Coronary artery (tissue), 2 donors: ENCODE data around the gene VGLL2.
"Not testable (repeated sequence)": the region's sequence is repeated elsewhere in the genome, so short reads cannot be mapped to it uniquely, and the experiment has no call there.

Experiments
- DNase-seq: peaks from one replicate; pipeline ENCODE4 v3.0.0-alpha.2; 2017; ENCODE audit warnings: low spot score
- H3K27ac ChIP-seq, 2 donors: fragments of 200-600 bp; sonication (generic); one replicate each; pipeline ENCODE4 v1.5.1; 2016 to 2019
- H3K4me3 ChIP-seq: fragments of 200-600 bp; sonication (generic); 2 replicates; pipeline ENCODE4 v1.5.1; 2016; ENCODE audit warnings: mild to moderate bottlenecking, moderate library complexity
- TF ChIP-seq, protein P1 (sequence below): fragments of 200-600 bp; sonication (generic); IDR thresholded peaks from one replicate; pipeline ENCODE4 v1.5.1; 2019; ENCODE audit warnings: antibody characterized with exemption

Gene VGLL2

DNA sequence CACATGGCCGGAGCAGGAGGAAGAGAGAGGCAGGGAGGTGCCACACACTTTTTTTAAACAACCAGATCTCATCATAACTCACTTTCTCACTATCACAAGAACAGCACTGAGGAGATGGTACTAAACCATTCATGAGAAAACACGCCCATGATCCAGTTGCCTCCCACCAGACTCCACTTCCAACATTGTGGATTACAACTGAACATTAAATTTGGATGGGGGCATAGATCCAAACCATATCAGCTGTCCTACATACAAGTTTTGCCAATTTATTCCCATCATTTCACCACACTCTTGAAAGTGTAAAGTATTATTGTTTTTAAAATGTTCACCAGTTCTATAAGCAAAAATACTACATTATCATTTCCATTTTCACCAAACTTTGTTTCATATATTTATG lies 33.9 kb upstream of the VGLL2 start:
- no peak for DNase-seq
- no peak overlapping the region for H3K4me3 ChIP-seq
- TF ChIP-seq, protein P1, sequence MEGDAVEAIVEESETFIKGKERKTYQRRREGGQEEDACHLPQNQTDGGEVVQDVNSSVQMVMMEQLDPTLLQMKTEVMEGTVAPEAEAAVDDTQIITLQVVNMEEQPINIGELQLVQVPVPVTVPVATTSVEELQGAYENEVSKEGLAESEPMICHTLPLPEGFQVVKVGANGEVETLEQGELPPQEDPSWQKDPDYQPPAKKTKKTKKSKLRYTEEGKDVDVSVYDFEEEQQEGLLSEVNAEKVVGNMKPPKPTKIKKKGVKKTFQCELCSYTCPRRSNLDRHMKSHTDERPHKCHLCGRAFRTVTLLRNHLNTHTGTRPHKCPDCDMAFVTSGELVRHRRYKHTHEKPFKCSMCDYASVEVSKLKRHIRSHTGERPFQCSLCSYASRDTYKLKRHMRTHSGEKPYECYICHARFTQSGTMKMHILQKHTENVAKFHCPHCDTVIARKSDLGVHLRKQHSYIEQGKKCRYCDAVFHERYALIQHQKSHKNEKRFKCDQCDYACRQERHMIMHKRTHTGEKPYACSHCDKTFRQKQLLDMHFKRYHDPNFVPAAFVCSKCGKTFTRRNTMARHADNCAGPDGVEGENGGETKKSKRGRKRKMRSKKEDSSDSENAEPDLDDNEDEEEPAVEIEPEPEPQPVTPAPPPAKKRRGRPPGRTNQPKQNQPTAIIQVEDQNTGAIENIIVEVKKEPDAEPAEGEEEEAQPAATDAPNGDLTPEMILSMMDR = no peak
- H3K27ac ChIP-seq = no peak overlapping the region

DNA sequence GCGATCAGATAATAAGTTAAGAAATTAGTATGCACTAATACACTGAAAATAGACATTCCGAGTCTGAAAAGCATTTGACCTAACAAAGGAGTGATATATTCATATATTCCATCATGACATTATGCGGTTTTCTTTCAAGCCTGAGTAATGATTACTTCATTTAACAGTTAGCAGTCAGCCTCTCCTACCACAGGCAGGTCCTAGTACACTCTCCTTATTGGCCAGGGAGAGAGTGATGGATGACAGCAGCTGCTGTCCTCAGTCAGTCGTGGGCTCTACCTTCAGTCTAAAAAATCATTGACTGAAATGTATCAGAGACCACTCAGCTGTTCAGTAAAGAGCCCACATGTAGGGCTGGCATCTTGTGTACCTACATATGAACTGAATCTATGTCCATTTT lies 33.2 kb upstream of the VGLL2 start:
- TF ChIP-seq, protein P1 = no peak
- Histone ChIP-seq H3K4me3 (no peak overlapping the region), H3K27ac (no peak overlapping the region)
- DNase-seq = no peak

DNA sequence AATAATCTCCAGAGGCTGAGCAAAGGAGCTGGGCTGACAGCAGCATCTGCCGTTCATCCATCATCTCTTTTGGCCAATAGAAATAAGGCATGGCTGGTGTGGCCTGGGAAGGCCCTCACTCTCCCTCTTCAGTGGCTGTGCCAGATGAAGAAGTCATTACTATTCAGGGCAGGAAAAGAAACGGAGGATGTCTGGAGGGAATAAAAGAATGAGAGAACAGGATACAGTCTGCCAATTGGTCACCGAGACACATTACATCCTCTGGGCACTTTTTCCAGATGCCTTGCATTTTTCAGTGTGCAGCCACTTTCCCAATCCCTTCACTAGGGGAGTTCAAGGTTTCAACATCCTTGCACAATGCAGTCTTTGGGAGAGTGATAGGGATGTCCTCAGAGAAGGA lies 32.2 kb upstream of the VGLL2 start:
- TF ChIP-seq, protein P1 = no peak
- no peak overlapping the region for H3K27ac ChIP-seq
- no peak overlapping the region for H3K4me3 ChIP-seq
- no peak for DNase-seq

DNA sequence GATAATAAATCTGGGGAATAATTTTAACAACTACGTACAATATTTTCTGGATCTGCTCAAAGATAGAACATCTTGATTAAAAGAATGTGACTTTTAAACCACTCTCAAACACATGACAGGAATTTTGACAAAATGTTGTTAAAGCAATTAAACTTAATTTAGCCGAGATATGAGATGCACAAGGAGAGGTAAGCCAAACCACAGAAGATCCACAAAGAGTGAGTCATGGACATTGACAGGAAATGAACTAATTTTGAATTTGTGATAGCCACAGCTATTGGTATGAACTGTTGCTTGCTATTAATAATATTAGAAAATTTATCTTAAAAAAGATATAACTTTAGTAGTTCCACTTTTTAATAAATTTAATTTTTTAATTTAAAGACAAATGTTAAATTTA lies 27.8 kb upstream of the VGLL2 start:
- no peak for DNase-seq
- Histone ChIP-seq H3K27ac (no peak overlapping the region), H3K4me3 (no peak overlapping the region)
- TF ChIP-seq, protein P1 = no peak

DNA sequence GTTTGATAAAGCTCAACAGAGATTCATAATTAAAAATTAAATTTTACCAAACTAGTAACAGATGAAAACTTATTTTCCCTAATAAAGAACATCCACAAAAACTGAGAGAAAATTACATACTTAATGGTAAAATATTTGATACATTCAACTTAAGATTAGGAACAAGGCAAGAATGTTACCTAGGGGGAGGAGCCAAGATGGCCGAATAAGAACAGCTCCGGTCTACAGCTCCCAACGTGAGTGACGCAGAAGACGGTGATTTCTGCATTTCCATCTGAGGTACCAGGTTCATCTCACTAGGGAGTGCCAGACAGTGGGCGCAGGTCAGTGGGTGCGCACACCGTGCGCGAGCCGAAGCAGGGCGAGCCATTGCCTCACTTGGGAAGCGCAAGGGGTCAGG lies 20.8 kb upstream of the VGLL2 start:
- not testable (repeated sequence) for H3K27ac ChIP-seq, DNase-seq, H3K4me3 ChIP-seq

DNA sequence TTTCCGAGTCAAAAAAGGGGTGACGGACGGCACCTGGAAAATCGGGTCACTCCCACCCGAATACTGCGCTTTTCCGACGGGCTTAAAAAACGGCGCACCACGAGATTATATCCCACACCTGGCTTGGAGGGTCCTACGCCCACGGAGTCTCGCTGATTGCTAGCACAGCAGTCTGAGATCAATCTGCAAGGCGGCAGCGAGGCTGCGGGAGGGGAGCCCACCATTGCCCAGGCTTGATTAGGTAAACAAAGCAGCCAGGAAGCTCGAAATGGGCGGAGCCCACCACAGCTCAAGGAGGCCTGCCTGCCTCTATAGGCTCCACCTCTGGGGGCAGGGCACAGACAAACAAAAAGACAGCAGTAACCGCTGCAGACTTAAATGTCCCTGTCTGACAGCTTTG lies 20.4 kb upstream of the VGLL2 start:
- H3K27ac ChIP-seq, H3K4me3 ChIP-seq, DNase-seq: not testable (repeated sequence)

DNA sequence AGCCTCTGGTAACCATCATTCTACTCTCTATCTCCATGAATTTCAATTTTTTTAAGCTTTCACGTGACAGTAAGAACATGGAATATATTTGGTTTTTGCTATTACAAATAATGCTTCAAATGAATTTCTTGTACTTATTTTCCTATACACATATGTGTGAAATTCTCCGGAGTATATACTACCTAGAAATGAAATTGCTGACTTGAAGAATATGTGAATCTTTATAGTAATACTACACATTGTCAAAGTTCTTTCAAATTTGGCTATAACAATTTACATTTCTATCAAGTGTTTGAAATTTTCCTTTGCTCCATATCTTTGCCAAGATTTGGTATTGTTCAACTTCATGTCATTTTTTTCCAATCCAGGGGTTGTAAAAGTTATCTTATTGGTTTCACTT lies 11.6 kb upstream of the VGLL2 start:
- H3K4me3 ChIP-seq = no peak overlapping the region
- TF ChIP-seq, protein P1 = no peak

DNA sequence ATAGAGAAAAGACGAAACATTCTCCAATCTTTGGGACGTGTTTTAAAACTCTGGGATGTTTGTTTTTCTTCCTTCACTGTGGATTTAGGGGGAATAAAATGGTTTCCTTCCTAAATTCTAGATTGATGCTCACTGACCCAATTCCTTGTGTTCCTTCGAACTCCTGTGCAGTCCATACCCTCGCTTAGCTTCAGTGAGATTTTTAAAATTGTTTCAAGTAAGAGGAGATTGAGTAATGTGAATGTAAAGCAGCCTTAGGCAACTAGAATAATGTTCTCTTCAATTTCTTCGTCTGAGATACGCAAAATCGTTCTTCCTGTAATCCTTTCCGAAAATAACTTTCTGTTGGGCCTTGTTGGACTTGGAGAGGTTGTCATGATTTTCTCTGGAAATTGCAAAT lies 2.6 kb upstream of the VGLL2 start:
- no peak for DNase-seq
- no peak overlapping the region for H3K4me3 ChIP-seq
- TF ChIP-seq, protein P1 = no peak
- no peak overlapping the region for H3K27ac ChIP-seq

More for the DNA sequence above, 11.6 kb upstream of the VGLL2 start:
- no peak overlapping the region for H3K27ac ChIP-seq
- no peak for DNase-seq
